IMR-90 (cell line): ENCODE measurements around the gene ITGA2. TPM values are rescaled to one million over a fixed set of nuclear protein-coding genes. Genes with fewer than 3 reads are reported as not detected.

Source experiments
- ATAC-seq: fragments of 200-7000 bp; cut with Tn5 transposase; 2 replicates; pipeline ENCODE4 v1.9.1; 2020; ENCODE audit warnings: low read depth, mild to moderate bottlenecking, moderate library complexity
- BruUV-seq: library from RNA; stranded (reverse); fragments of 400-500 nt; replicated peaks from 2 replicates; lab custom pipeline; 2021; lab: Mats Ljungman, UMichigan
- CTCF ChIA-PET: fragments of 300-600 bp; formaldehyde crosslinking; extraction: SDS; loops from one replicate; lab custom pipeline; 2021; ENCODE audit warnings: antibody characterized with exemption; lab: Yijun Ruan, JAX
- POLR2A ChIA-PET: fragments of 300-600 bp; sonication (Branson Sonifier 250); formaldehyde crosslinking; loops from one replicate; lab custom pipeline; 2022; ENCODE audit warnings: antibody characterized with exemption; ENCODE audit not compliant: unreplicated experiment; lab: Charles Lee
- DNase-seq: peaks from one replicate; pipeline ENCODE4 v3.0.0; 2013
- H2AFZ ChIP-seq: replicated peaks from 2 replicates; pipeline ENCODE3; 2013; ENCODE audit warnings: low read length, mild to moderate bottlenecking; ENCODE audit not compliant: poor library complexity
- H2AK5ac ChIP-seq: 2 replicates; pipeline ENCODE4 v1.6.1; 2013; ENCODE audit warnings: low read depth, low read length, inconsistent platforms
- H2AK9ac ChIP-seq: replicated peaks from 2 replicates; pipeline ENCODE3; 2013; ENCODE audit warnings: mild to moderate bottlenecking, low read depth, low read length, moderate library complexity; ENCODE audit not compliant: poor library complexity
- H2BK120ac ChIP-seq: 2 replicates; pipeline ENCODE4 v1.6.1; 2013; ENCODE audit warnings: low read depth, low read length, inconsistent platforms
- H2BK15ac ChIP-seq: 3 replicates; pipeline ENCODE4 v1.6.1; 2013; ENCODE audit warnings: low read depth, low read length, inconsistent platforms
- H2BK20ac ChIP-seq: 2 replicates; pipeline ENCODE4 v1.6.1; 2013; ENCODE audit warnings: low read depth, mild to moderate bottlenecking, inconsistent platforms, low read length, moderate library complexity
- H2BK5ac ChIP-seq: 2 replicates; pipeline ENCODE4 v1.6.1; 2013; ENCODE audit warnings: mild to moderate bottlenecking, low read depth, low read length, inconsistent platforms; ENCODE audit not compliant: poor library complexity, severe bottlenecking
- H3K14ac ChIP-seq: replicated peaks from 2 replicates; pipeline ENCODE4 v1.6.1; 2013; ENCODE audit warnings: low read depth, low read length, inconsistent platforms
- H3K18ac ChIP-seq: 2 replicates; pipeline ENCODE4 v1.6.1; 2013; ENCODE audit warnings: low read depth, low read length, control low read depth
- H3K23ac ChIP-seq: 2 replicates; pipeline ENCODE4 v1.6.1; 2013; ENCODE audit warnings: low read depth, low read length, inconsistent platforms
- H3K27ac ChIP-seq: 2 replicates; pipeline ENCODE4 v1.5.1; 2013; ENCODE audit warnings: mild to moderate bottlenecking, control low read depth, low read length; ENCODE audit not compliant: insufficient read depth
- H3K27me3 ChIP-seq: 2 replicates; pipeline ENCODE4 v1.6.1; 2013; ENCODE audit warnings: low read length; ENCODE audit not compliant: control insufficient read depth, insufficient read depth
- H3K36me3 ChIP-seq: 2 replicates; pipeline ENCODE4 v1.6.1; 2013; ENCODE audit warnings: low read length, mixed read lengths; ENCODE audit not compliant: control insufficient read depth, insufficient read depth
- H3K4ac ChIP-seq: 2 replicates; pipeline ENCODE4 v1.6.1; 2013; ENCODE audit warnings: low read depth, low read length, inconsistent platforms
- H3K4me1 ChIP-seq: 2 replicates; pipeline ENCODE4 v1.6.1; 2013; ENCODE audit warnings: low read length, mixed read lengths; ENCODE audit not compliant: control insufficient read depth, insufficient read depth
- H3K4me2 ChIP-seq: 2 replicates; pipeline ENCODE4 v1.6.1; 2013; ENCODE audit warnings: low read depth, mild to moderate bottlenecking, control low read depth, low read length, moderate library complexity
- H3K4me3 ChIP-seq: 2 replicates; pipeline ENCODE4 v1.5.1; 2013; ENCODE audit warnings: low read depth, mild to moderate bottlenecking, control low read depth, low read length, moderate library complexity; ENCODE audit not compliant: insufficient read depth
- H3K56ac ChIP-seq: 2 replicates; pipeline ENCODE4 v1.6.1; 2013; ENCODE audit warnings: low read length, inconsistent platforms; ENCODE audit not compliant: insufficient read depth; ENCODE audit errors: extremely low read depth
- H3K79me1 ChIP-seq, 2 experiments: 2 replicates each; pipeline ENCODE4 v1.6.1; 2013; ENCODE audit warnings: low read length in 2 of 2, inconsistent platforms in 1 of 2, low read depth in 1 of 2
- H3K9ac ChIP-seq: 2 replicates; pipeline ENCODE4 v1.6.1; 2013; ENCODE audit warnings: low read depth, low read length, control low read depth
- H3K9me1 ChIP-seq: 2 replicates; pipeline ENCODE4 v1.6.1; 2013; ENCODE audit warnings: low read length, inconsistent platforms; ENCODE audit not compliant: insufficient read depth
- H3K9me3 ChIP-seq: 2 replicates; pipeline ENCODE4 v1.6.1; 2013; ENCODE audit warnings: low read length; ENCODE audit not compliant: control insufficient read depth, insufficient read depth
- H4K20me1 ChIP-seq: 2 replicates; pipeline ENCODE4 v1.6.1; 2013; ENCODE audit warnings: low read length, inconsistent platforms; ENCODE audit not compliant: insufficient read depth
- H4K5ac ChIP-seq: 2 replicates; pipeline ENCODE4 v1.6.1; 2013; ENCODE audit warnings: mild to moderate bottlenecking, low read depth, low read length, control low read depth
- H4K8ac ChIP-seq, 2 experiments: 2 replicates each; pipeline ENCODE4 v1.6.1; 2013; ENCODE audit warnings: low read depth in 2 of 2, low read length in 2 of 2, control low read depth in 1 of 2, inconsistent platforms in 1 of 2
- H4K91ac ChIP-seq: 2 replicates; pipeline ENCODE4 v1.6.1; 2013; ENCODE audit warnings: low read depth, low read length, inconsistent platforms; ENCODE audit not compliant: insufficient read depth
- POLR2A ChIP-seq: IDR thresholded peaks from 2 replicates; pipeline ENCODE4 v1.6.1; 2012; ENCODE audit warnings: mild to moderate bottlenecking, low read depth, low read length
- WGBS, 2 experiments: methylation state at CpG; one replicate each; pipeline versions ENCODE4 v1.1.5 to v1.1.7; 2013; ENCODE audit warnings: missing lambda C conversion rate in 2 of 2; ENCODE audit not compliant: insufficient read length in 1 of 2; ENCODE audit errors: extremely low coverage in 2 of 2; 5-methylcytosine and 5-hydroxymethylcytosine counted together
- dilution Hi-C: fragments of 300-500 bp; cut with HindIII; formaldehyde crosslinking; loops from one replicate; pipeline ENCODE4 v1.14.3; 2018; ENCODE audit warnings: low sequenced_read_pairs; ENCODE audit not compliant: unreplicated experiment
- in situ Hi-C: fragments of 300-500 bp; cut with MboI; formaldehyde crosslinking; loops from 3 replicates; pipeline ENCODE4 v1.14.3; 2019; ENCODE audit warnings: low sequenced_read_pairs, inconsistent platforms, mixed read lengths
- intact Hi-C: fragments of 100-400 bp; cut with micrococcal nuclease; formaldehyde crosslinking; loops from 2 replicates; pipeline ENCODE4 v1.10.0; 2022
- polyA plus RNA-seq, 3 experiments: library from polyadenylated mRNA; depleted of rRNA; stranded (reverse); fragments of >200 nt; gene quantifications; 2 replicates each; pipeline ENCODE4 v1.2.3, GENCODE V29; 2012; ENCODE audit warnings: low replicate concordance in 1 of 3
- total RNA-seq: library from RNA; depleted of rRNA; stranded (reverse); fragments of >200 nt; gene quantifications from 2 replicates; pipeline ENCODE4 v1.2.3, GENCODE V29; 2012
- TF ChIP-seq, protein P1 (sequence below): fragments of 150-350 bp; IDR thresholded peaks from 2 replicates; pipeline ENCODE4 v1.6.1; 2016; ENCODE audit warnings: low read depth, mild to moderate bottlenecking, low read length, moderate library complexity, borderline replicate concordance
- TF ChIP-seq, protein P2 (sequence below): fragments of 150-350 bp; IDR thresholded peaks from 2 replicates; pipeline ENCODE4 v1.6.1; 2017; ENCODE audit warnings: mild to moderate bottlenecking, antibody characterized with exemption, low read length, low read depth

ITGA2 gene
- total and polyA plus RNA-seq, 2 of the 4 experiments (the other 2 are of a cell fraction), result 23.3 to 93.4 TPM

DNA sequence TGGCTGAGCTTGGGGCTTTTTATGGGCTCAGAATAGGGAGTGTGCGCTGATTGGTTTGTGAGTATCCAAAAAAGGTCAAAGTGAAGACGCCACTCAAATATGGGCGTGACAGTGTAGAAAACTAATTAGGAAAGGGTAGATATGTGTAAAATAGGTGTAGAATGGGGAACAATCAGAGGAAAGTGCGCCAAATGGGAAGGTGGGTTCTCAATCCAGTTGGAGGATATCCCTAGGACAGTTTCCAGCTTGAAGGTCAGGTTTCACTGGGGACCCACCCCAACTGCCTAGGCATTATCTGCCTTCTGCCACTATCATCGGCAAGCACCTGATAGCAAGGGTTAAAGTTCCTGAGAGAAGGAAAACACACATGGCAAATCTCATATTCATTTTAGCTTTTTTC is 129.7 kb downstream of the ITGA2 start:
- H3K79me1 ChIP-seq, result no peaks in the 10 kb centered on the region
- WGBS, 2 experiments, result 100% methylated on average over 2 of the region's 5 CpGs; no CpG with 5 or more reads in 1 of the 2 experiments
- H2BK20ac ChIP-seq, result no peak overlapping the region
- H2AFZ ChIP-seq, result no peak overlapping the region
- dilution Hi-C loops (no loop called here), in situ Hi-C loops (no loop called here), intact Hi-C loops (no loop called here)
- no peak overlapping the region for H3K56ac ChIP-seq
- no peak overlapping the region for H3K14ac ChIP-seq
- H3K4me1 ChIP-seq, result no peaks in the 10 kb centered on the region
- no peak overlapping the region for H3K27ac ChIP-seq
- H3K9ac ChIP-seq, result no peak overlapping the region
- H2BK15ac ChIP-seq, result no peak overlapping the region
- no peaks in the 10 kb centered on the region for H3K36me3 ChIP-seq
- no peak overlapping the region for H3K18ac ChIP-seq
- H3K9me1 ChIP-seq, result no peaks in the 10 kb centered on the region
- ATAC-seq (no peak), DNase-seq (no peak)
- no peak overlapping the region for H2BK120ac ChIP-seq
- H4K20me1 ChIP-seq, result no peaks in the 10 kb centered on the region
- no peak overlapping the region for H2AK5ac ChIP-seq
- ChIA-PET POLR2A (interaction anchor here (0.5 kb wide), 1 partner anchor 18 kb away, joined by 3 read pairs; no protein-coding TSS in a partner anchor), CTCF (no interaction called here)
- no peak overlapping the region for H4K5ac ChIP-seq
- no peak overlapping the region for H4K91ac ChIP-seq
- no peak overlapping the region for H3K4ac ChIP-seq
- no peak overlapping the region for H3K23ac ChIP-seq
- no peaks in the 10 kb centered on the region for H3K9me3 ChIP-seq
- H2BK5ac ChIP-seq, result no peak overlapping the region
- H3K27me3 ChIP-seq, result no peaks in the 10 kb centered on the region; the same call in 1 of the 2 replicates
- H4K8ac ChIP-seq, result no peak overlapping the region
- H3K4me3 ChIP-seq, result no peak overlapping the region
- no peak overlapping the region for H3K4me2 ChIP-seq
- H2AK9ac ChIP-seq, result no peak overlapping the region
- TF ChIP-seq POLR2A, result no peak
- TF ChIP-seq, protein P1, sequence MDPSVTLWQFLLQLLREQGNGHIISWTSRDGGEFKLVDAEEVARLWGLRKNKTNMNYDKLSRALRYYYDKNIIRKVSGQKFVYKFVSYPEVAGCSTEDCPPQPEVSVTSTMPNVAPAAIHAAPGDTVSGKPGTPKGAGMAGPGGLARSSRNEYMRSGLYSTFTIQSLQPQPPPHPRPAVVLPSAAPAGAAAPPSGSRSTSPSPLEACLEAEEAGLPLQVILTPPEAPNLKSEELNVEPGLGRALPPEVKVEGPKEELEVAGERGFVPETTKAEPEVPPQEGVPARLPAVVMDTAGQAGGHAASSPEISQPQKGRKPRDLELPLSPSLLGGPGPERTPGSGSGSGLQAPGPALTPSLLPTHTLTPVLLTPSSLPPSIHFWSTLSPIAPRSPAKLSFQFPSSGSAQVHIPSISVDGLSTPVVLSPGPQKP, result no peak
- TF ChIP-seq, protein P2, sequence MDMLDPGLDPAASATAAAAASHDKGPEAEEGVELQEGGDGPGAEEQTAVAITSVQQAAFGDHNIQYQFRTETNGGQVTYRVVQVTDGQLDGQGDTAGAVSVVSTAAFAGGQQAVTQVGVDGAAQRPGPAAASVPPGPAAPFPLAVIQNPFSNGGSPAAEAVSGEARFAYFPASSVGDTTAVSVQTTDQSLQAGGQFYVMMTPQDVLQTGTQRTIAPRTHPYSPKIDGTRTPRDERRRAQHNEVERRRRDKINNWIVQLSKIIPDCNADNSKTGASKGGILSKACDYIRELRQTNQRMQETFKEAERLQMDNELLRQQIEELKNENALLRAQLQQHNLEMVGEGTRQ, result no peak
- no TSS peak for BruUV-seq
